ENCODE data around the gene SOST. TPM values are rescaled to one million over a fixed set of nuclear protein-coding genes. Genes with fewer than 3 reads are reported as not detected.

The SOST gene
- total and polyA plus RNA-seq, 5 donors, result 0.29 to 2.0 (median 0.97) TPM; not detected in 1

- 92% methylated on average over 3 of the region's 3 CpGs for WGBS
- intact Hi-C loops (cut with DNase I), result no loop called here
Observed at GRCh38 chr17:43722269-43722619, 36.3 kb downstream of the SOST start.

GRCh38 chr17:43721537-43722268 is 36.9 kb downstream of the SOST start:
- intact Hi-C loops (cut with DNase I), result no loop called here
- Histone ChIP-seq H3K9me3 (ENCODE audit: control insufficient read depth, low read length) (no peaks in the 10 kb centered on the region), H3K27me3 (ENCODE audit: control insufficient read depth, insufficient read depth) (no peaks in the 10 kb centered on the region), H3K27ac (ENCODE audit: low read length) (no peak overlapping the region), H3K4me3 (ENCODE audit: low read length) (no peak overlapping the region), H3K4me1 (ENCODE audit: control insufficient read depth, insufficient read depth, low read length) (no peaks in the 10 kb centered on the region)
- ATAC-seq (no peak), DNase-seq (no peak)
- 90% methylated on average over 4 of the region's 4 CpGs for WGBS

More at GRCh38 chr17:43722269-43722619, 36.3 kb downstream of the SOST start:
- H3K27ac ChIP-seq (ENCODE audit: low read length), result no peak overlapping the region
- no peak for DNase-seq
- H3K4me3 ChIP-seq (ENCODE audit: low read length), result no peak overlapping the region
- H3K4me1 ChIP-seq (ENCODE audit: control insufficient read depth, insufficient read depth, low read length), result no peaks in the 10 kb centered on the region
- no peaks in the 10 kb centered on the region for H3K27me3 ChIP-seq (ENCODE audit: control insufficient read depth, insufficient read depth)
- ATAC-seq, result no peak
- no peaks in the 10 kb centered on the region for H3K9me3 ChIP-seq (ENCODE audit: control insufficient read depth, low read length)

DNA sequence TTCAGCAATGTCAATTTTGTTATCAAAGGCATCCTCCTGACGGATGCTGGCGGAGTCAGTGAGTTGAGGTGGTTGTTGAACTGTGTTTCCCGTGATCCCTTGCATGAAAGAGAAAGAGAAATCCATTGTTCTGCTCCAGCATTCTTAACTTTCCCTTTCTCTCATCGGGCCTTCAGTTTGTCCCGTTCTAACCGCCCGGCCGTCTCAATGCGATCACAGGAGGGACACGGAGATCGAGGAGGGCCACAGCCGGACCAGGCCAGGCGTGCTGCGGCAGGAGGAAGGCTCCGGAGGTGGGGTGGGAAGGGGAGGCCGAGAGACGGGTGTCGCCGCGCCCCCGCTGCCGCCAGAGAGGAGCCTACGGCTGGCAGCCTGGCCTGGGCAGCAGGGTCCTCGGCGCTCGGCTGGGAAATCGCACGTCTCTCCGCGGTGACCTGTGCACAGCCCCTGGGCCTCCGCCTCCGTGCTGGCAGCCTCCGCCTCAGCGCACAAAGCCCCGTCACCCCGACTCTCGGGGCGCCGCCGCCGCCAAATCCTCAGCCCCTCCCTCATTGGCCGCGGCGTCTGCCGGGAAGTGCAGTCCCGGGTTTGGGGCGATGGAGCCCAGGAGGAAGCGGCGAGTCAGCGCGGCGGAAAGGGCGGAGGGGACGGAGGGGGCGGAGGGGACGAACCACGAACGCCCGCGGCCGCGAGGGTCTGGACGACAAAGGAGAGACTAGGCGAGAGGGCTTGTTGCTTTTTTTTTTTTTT is 38.1 kb downstream of the SOST start:
- peak; percentile 88 to 95 (median 94) for DNase-seq
- under 1% methylated on average over 64 of the region's 64 CpGs for WGBS

DNA sequence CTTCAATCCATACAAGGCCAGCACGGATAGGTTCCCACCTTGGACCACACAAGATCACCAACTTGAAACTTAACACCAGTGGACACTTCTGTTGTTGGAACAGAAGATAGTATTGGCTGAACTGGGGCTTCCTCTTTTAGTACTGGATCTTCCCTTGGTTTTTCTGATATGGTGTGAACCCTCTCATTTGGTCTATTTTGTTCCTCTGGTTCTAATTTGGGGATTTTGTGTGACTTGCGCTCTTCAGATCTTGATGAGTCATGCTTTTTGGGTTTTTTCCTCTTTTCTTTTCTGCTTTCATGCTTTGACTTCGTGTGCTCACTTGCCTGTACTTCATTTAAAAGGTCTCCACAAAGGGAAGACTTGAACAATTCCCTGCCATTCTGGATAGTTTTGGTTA is 39.0 kb downstream of the SOST start:
- no peaks in the 10 kb centered on the region for H3K4me1 ChIP-seq (ENCODE audit: control insufficient read depth, insufficient read depth, low read length)
- 74% methylated on average over 3 of the region's 3 CpGs for WGBS
- no peaks in the 10 kb centered on the region for H3K27me3 ChIP-seq (ENCODE audit: control insufficient read depth, insufficient read depth)
- ATAC-seq (no peak), DNase-seq (no peak)
- H3K9me3 ChIP-seq (ENCODE audit: control insufficient read depth, low read length), result no peaks in the 10 kb centered on the region
- no peak overlapping the region for H3K27ac ChIP-seq (ENCODE audit: low read length)
- intact Hi-C loops (cut with DNase I), result no loop called here
- no peak overlapping the region for H3K4me3 ChIP-seq (ENCODE audit: low read length)

More for the DNA sequence above, 38.1 kb downstream of the SOST start:
- intact Hi-C loops (cut with DNase I), result no loop called here
- ATAC-seq, result peak; percentile 97
- Histone ChIP-seq H3K27ac (ENCODE audit: low read length) (peak overlapping the region; percentile 82), H3K9me3 (ENCODE audit: control insufficient read depth, low read length) (no peaks in the 10 kb centered on the region), H3K27me3 (ENCODE audit: control insufficient read depth, insufficient read depth) (no peaks in the 10 kb centered on the region), H3K4me3 (ENCODE audit: low read length) (peak overlapping the region; percentile 76), H3K4me1 (ENCODE audit: control insufficient read depth, insufficient read depth, low read length) (no peaks in the 10 kb centered on the region)

DNA sequence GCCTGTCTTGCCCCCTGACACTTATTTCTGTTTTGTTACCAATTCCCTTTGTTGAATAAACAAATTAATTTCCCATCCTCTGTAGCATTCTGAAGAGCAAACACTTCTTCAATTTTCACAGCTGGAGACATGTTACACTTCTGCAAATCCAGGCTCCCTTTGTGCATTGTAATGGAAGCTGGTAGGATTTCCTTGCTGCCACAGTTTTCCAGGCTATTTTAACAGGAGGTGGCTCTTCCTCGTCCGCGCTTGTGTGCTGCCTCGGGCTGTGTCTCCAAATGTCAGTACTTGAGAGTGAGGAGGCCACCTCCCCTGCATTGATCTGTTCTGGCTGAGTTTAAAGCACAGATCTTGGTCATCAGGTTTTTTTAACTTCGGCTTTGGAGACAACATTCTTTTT is 40.0 kb downstream of the SOST start:
- ATAC-seq (no peak), DNase-seq (no peak)
- Histone ChIP-seq H3K4me3 (ENCODE audit: low read length) (no peak overlapping the region), H3K9me3 (ENCODE audit: control insufficient read depth, low read length) (no peaks in the 10 kb centered on the region), H3K4me1 (ENCODE audit: control insufficient read depth, insufficient read depth, low read length) (no peaks in the 10 kb centered on the region), H3K27ac (ENCODE audit: low read length) (no peak overlapping the region), H3K27me3 (ENCODE audit: control insufficient read depth, insufficient read depth) (no peaks in the 10 kb centered on the region)
- intact Hi-C loops (cut with DNase I), result no loop called here
- 70% methylated on average over 5 of the region's 5 CpGs for WGBS

GRCh38 chr17:43717913-43718312 is 40.7 kb downstream of the SOST start:
- ATAC-seq (no peak), DNase-seq (no peak)
- Histone ChIP-seq H3K27ac (ENCODE audit: low read length) (no peak overlapping the region), H3K9me3 (ENCODE audit: control insufficient read depth, low read length) (no peaks in the 10 kb centered on the region), H3K4me3 (ENCODE audit: low read length) (no peak overlapping the region), H3K27me3 (ENCODE audit: control insufficient read depth, insufficient read depth) (no peaks in the 10 kb centered on the region), H3K4me1 (ENCODE audit: control insufficient read depth, insufficient read depth, low read length) (no peaks in the 10 kb centered on the region)
- 70% methylated on average over 6 of the region's 6 CpGs for WGBS
- intact Hi-C loops (cut with DNase I), result no loop called here

DNA sequence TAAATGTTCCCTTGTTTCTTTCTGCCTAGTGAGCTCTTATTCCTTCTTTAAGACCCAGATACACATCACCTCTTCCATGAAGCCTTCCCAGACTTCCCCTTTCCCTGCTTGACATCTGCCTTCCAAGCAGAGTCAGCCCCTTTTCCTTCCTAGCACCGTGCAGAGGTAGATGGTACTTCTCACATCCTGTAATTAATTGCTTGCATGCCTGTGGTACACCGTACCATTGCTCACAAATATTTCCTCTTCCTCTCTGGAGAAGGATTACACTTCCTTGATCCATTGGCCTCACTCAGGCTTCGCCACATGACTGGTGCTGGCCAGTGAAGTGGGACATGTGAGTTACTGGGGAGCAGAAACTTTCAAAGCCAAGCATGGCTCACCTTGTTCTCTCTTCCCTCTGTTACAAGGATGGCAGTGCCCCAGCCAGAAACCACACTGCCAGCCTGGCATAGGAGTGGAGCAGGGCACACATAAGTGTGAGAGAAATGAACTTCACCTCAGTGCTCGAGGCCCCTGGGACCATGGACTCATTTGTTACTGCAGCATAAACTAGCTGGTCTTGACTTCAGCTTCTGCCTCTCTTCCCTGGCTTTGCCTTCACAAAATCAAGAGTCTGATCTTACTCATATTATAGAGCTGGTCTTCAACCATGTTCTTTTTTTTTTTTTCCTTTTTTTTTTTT is 44.0 kb downstream of the SOST start:
- ATAC-seq, result peak; percentile 8 to 12
- Histone ChIP-seq H3K4me3 (ENCODE audit: low read length) (no peak overlapping the region), H3K4me1 (ENCODE audit: control insufficient read depth, insufficient read depth, low read length) (no peaks in the 10 kb centered on the region), H3K27ac (ENCODE audit: low read length) (no peak overlapping the region), H3K9me3 (ENCODE audit: control insufficient read depth, low read length) (no peaks in the 10 kb centered on the region), H3K27me3 (ENCODE audit: control insufficient read depth, insufficient read depth) (no peaks in the 10 kb centered on the region)
- WGBS, result 71% methylated on average over 4 of the region's 4 CpGs
- intact Hi-C loops (cut with DNase I), result no loop called here
- DNase-seq, result no peak

DNA sequence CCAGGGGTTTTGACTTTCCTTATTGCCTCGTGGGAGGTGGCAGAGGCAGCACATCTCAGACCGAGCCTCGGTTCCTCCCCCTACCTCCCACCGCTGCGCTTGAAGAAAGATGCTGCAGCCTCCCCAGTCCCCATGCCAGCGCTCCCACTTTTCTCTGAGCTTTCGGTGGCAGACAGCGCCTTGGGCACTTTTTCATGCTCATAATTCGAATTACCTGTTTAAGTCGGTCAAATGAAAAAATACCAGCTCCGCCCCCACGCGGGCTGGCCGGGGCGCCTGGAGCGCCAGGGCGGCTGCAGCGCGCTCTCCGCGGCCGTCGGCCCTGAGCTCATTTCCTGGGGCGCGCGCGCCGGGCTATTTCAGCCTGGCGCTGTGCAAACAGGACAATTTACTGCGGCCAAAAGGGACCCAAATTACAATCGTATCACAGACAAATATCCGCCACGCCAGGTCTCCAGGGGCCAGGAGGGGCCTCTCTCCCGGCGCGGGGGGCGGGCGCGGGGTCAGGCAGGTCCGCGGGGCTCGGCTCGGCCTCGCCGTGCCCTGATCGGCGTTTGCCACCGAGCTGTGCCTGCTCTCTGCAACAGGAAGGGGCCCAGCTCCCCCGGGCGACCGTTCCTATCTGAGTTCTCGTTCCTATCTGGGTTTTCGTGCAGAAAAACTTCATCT is 45.0 kb downstream of the SOST start:
- Histone ChIP-seq H3K4me1 (ENCODE audit: control insufficient read depth, insufficient read depth, low read length) (no peaks in the 10 kb centered on the region), H3K27me3 (ENCODE audit: control insufficient read depth, insufficient read depth) (no peaks in the 10 kb centered on the region), H3K4me3 (ENCODE audit: low read length) (peak overlapping the region; percentile 54), H3K27ac (ENCODE audit: low read length) (peak overlapping the region; percentile 19), H3K9me3 (ENCODE audit: control insufficient read depth, low read length) (no peaks in the 10 kb centered on the region)
- WGBS, result 1% methylated on average over 53 of the region's 53 CpGs
- ATAC-seq (peak; percentile 78 to 88), DNase-seq (peak; percentile 45 to 82 (median 79))
- intact Hi-C loops (cut with DNase I), result no loop called here

GRCh38 chr17:43712397-43712796 is 46.2 kb downstream of the SOST start:
- H3K4me1 ChIP-seq (ENCODE audit: control insufficient read depth, insufficient read depth, low read length), result no peaks in the 10 kb centered on the region
- H3K9me3 ChIP-seq (ENCODE audit: control insufficient read depth, low read length), result no peaks in the 10 kb centered on the region
- 70% methylated on average over 6 of the region's 6 CpGs for WGBS
- peak overlapping the region; percentile 68 for H3K27ac ChIP-seq (ENCODE audit: low read length)
- DNase-seq, result no peak
- intact Hi-C loops (cut with DNase I), result no loop called here
- H3K4me3 ChIP-seq (ENCODE audit: low read length), result no peak overlapping the region
- H3K27me3 ChIP-seq (ENCODE audit: control insufficient read depth, insufficient read depth), result no peaks in the 10 kb centered on the region
- ATAC-seq, result no peak

- no peak for DNase-seq
- no peak overlapping the region for H3K27ac ChIP-seq (ENCODE audit: low read length)
- ATAC-seq, result no peak
- no peaks in the 10 kb centered on the region for H3K4me1 ChIP-seq (ENCODE audit: control insufficient read depth, insufficient read depth, low read length)
- H3K27me3 ChIP-seq (ENCODE audit: control insufficient read depth, insufficient read depth), result no peaks in the 10 kb centered on the region
- no peaks in the 10 kb centered on the region for H3K9me3 ChIP-seq (ENCODE audit: control insufficient read depth, low read length)
- no peak overlapping the region for H3K4me3 ChIP-seq (ENCODE audit: low read length)
- intact Hi-C loops (cut with DNase I), result no loop called here
- WGBS, result 92% methylated on average over 6 of the region's 6 CpGs
Observed at GRCh38 chr17:43710101-43710500, 48.5 kb downstream of the SOST start.

DNA sequence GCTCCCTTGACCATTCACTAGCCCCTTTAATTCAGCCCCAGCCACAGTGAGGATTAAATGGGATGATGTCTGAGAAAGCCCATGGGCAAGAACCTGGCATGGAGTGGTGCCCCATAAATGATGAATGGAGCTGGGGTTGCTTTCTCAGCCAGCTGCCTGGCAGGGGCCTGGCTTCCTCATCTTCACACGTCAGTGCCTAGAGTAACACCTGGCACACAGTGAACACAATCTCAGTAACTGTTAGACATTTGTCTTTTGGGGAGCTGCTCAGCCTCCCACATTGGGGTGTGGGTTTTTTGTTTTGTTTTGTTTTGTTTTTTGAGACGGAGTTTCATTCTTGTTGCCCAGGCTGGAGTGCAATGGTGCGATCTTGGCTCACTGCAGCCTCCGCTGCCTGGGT is 49.4 kb downstream of the SOST start:
- H3K27me3 ChIP-seq (ENCODE audit: control insufficient read depth, insufficient read depth), result no peaks in the 10 kb centered on the region
- intact Hi-C loops (cut with DNase I), result no loop called here
- WGBS, result 93% methylated on average over 4 of the region's 4 CpGs
- no peak overlapping the region for H3K27ac ChIP-seq (ENCODE audit: low read length)
- no peaks in the 10 kb centered on the region for H3K4me1 ChIP-seq (ENCODE audit: control insufficient read depth, insufficient read depth, low read length)
- ATAC-seq, result no peak
- H3K4me3 ChIP-seq (ENCODE audit: low read length), result no peak overlapping the region
- DNase-seq, result no peak
- H3K9me3 ChIP-seq (ENCODE audit: control insufficient read depth, low read length), result no peaks in the 10 kb centered on the region

Data from right cardiac atrium (tissue), 5 donors.